ENCODE measurements around the gene NCS1. TPM values are rescaled to one million over a fixed set of nuclear protein-coding genes. Genes with fewer than 3 reads are reported as not detected.

The NCS1 gene
- total RNA-seq, 4 donors from 2014 or later, result 11.6 to 32.5 (median 24.3) TPM

DNA sequence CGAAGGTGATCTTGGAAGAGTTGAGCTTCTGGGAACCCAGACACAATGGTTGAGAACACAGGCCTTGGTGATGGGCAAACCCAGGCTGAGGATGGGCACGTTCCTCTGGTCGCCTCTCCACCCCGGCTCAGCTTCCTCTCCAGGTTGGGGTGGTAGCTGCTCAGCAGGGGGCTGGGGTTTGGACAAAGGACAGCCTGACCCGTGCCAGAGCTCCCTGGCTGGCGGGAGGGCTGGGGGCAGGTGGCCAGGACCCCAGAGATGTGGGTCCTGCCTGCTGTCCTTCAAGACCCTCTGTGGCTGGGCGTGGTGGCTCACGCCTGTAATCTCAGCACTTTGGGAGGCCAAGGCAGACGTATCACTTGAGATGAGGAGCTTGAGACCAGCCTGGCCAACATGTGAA, 25.2 kb downstream of the NCS1 start:
- H3K9me3 ChIP-seq, result no peaks in the 10 kb centered on the region
- no peaks in the 10 kb centered on the region for H3K27me3 ChIP-seq
- H3K27ac ChIP-seq, result no peak overlapping the region
- peaks cover 58% of the 10 kb centered on the region for H3K4me1 ChIP-seq
- H3K4me3 ChIP-seq, result no peak overlapping the region
- WGBS, result 94% methylated on average over 7 of the region's 9 CpGs
- H3K36me3 ChIP-seq, result no peaks in the 10 kb centered on the region
- no peak for DNase-seq (ENCODE audit: low spot score in 2 of 2)
- TF ChIP-seq, protein P1, sequence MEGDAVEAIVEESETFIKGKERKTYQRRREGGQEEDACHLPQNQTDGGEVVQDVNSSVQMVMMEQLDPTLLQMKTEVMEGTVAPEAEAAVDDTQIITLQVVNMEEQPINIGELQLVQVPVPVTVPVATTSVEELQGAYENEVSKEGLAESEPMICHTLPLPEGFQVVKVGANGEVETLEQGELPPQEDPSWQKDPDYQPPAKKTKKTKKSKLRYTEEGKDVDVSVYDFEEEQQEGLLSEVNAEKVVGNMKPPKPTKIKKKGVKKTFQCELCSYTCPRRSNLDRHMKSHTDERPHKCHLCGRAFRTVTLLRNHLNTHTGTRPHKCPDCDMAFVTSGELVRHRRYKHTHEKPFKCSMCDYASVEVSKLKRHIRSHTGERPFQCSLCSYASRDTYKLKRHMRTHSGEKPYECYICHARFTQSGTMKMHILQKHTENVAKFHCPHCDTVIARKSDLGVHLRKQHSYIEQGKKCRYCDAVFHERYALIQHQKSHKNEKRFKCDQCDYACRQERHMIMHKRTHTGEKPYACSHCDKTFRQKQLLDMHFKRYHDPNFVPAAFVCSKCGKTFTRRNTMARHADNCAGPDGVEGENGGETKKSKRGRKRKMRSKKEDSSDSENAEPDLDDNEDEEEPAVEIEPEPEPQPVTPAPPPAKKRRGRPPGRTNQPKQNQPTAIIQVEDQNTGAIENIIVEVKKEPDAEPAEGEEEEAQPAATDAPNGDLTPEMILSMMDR (IDR thresholded peaks at IDR 0.05), result no peak
- TF ChIP-seq POLR2AphosphoS5 (IDR thresholded peaks at IDR 0.05), result no peak
- TF ChIP-seq EP300 (IDR thresholded peaks at IDR 0.05), result no peak
- no peak for TF ChIP-seq POLR2A (IDR thresholded peaks at IDR 0.05)

DNA sequence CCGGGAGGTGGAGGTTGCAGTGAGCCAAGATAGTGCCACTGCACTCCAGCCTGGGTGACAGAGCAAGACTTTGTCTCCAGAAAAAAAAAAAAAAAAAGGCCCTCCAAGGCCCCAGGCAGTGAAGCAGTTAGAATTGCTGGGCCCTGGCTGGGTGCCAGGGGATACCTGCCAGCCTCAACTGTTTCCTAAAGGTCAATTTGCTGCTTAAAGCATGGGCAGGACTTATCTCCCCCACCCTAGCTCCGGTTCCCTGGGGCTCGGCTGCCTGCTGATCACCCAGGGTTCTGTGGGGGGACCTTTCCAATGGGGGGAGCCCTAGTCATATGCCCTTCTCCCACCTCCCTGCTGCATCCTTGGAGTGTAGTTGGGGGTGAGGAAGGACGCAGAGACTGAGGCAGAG, 25.7 kb downstream of the NCS1 start:
- H3K9me3 ChIP-seq, result no peaks in the 10 kb centered on the region
- no peak for DNase-seq (ENCODE audit: low spot score in 2 of 2)
- 69% methylated on average over 3 of the region's 4 CpGs for WGBS
- TF ChIP-seq EP300 (IDR thresholded peaks at IDR 0.05), result no peak
- no peak for TF ChIP-seq POLR2A (IDR thresholded peaks at IDR 0.05)
- no peak for TF ChIP-seq POLR2AphosphoS5 (IDR thresholded peaks at IDR 0.05)
- TF ChIP-seq, protein P1 (IDR thresholded peaks at IDR 0.05), result no peak
- H3K27ac ChIP-seq, result no peak overlapping the region
- H3K4me1 ChIP-seq, result peaks cover 58% of the 10 kb centered on the region
- H3K36me3 ChIP-seq, result no peaks in the 10 kb centered on the region
- H3K4me3 ChIP-seq, result no peak overlapping the region
- H3K27me3 ChIP-seq, result no peaks in the 10 kb centered on the region

DNA sequence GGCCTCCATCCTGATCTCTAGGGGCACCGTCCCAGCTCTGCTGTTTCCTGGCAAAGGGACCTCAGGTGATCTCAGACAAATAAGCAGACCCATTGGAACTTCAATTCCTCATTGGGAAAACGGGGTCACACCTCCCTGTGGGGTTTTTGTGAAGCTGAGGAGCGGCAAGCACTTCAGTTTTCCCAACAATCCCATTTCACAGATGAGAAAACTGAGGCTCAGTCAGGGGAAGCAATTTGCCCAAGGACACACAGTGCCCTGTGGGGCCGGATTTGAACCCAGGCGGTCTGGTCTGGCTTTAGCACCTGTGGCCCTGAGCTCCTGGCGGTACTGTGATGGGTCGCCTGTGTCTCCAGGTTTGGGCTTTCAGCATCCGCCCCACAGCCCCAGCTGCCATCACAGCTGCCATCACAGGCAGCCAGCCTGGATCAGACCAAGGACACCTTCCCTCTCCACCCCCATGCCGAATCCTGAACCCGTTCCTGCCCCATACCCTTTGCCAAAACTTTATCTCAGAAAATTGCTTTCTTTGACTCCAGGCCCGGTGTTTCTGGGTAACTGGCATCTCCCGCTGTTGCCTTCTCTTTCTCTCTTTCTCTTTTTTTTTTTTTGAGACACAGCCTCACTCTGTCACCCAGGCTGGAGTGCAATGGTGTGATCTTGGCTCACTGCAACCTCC, 26.4 kb downstream of the NCS1 start:
- WGBS, result 60% methylated on average over 12 of the region's 12 CpGs
- H3K9me3 ChIP-seq, result no peaks in the 10 kb centered on the region
- H3K4me1 ChIP-seq, result peaks cover 52% of the 10 kb centered on the region
- H3K27me3 ChIP-seq, result no peaks in the 10 kb centered on the region
- no peak overlapping the region for H3K27ac ChIP-seq
- no peak for TF ChIP-seq EP300 (IDR thresholded peaks at IDR 0.05)
- TF ChIP-seq, protein P1 (IDR thresholded peaks at IDR 0.05), result no peak
- TF ChIP-seq POLR2A (IDR thresholded peaks at IDR 0.05), result no peak
- TF ChIP-seq POLR2AphosphoS5 (IDR thresholded peaks at IDR 0.05), result no peak
- H3K36me3 ChIP-seq, result no peaks in the 10 kb centered on the region
- H3K4me3 ChIP-seq, result no peak overlapping the region
- DNase-seq (ENCODE audit: low spot score in 2 of 2), result no peak

DNA sequence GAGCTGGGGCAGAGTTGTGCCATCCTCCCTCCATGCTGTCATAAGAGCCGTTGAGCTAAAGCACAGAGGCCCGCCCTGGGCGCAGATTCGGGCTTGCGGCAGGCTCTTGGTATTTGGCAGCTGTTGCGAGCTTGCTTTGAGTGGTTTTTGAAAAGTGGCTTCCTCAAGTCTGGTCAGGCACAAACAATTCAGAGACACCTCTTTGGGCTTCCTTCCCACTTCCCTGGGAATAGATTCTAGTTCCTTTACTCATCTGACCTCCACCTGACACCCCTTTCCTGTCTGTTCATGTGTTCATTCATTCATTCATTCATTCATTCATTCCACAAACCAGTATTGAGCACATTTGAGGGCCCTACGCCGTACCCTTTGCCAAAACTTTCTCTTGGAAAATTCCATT, 27.4 kb downstream of the NCS1 start:
- Histone ChIP-seq H3K4me3 (no peak overlapping the region), H3K36me3 (no peaks in the 10 kb centered on the region), H3K9me3 (no peaks in the 10 kb centered on the region), H3K4me1 (peaks cover 42% of the 10 kb centered on the region), H3K27ac (peak overlapping the region; percentile 37), H3K27me3 (no peaks in the 10 kb centered on the region)
- DNase-seq (ENCODE audit: low spot score in 2 of 2), result no peak
- 48% methylated on average over 8 of the region's 8 CpGs for WGBS
- no peak for TF ChIP-seq POLR2AphosphoS5 (IDR thresholded peaks at IDR 0.05)
- no peak for TF ChIP-seq EP300 (IDR thresholded peaks at IDR 0.05)
- no peak for TF ChIP-seq POLR2A (IDR thresholded peaks at IDR 0.05)
- TF ChIP-seq, protein P1 (IDR thresholded peaks at IDR 0.05), result no peak

DNA sequence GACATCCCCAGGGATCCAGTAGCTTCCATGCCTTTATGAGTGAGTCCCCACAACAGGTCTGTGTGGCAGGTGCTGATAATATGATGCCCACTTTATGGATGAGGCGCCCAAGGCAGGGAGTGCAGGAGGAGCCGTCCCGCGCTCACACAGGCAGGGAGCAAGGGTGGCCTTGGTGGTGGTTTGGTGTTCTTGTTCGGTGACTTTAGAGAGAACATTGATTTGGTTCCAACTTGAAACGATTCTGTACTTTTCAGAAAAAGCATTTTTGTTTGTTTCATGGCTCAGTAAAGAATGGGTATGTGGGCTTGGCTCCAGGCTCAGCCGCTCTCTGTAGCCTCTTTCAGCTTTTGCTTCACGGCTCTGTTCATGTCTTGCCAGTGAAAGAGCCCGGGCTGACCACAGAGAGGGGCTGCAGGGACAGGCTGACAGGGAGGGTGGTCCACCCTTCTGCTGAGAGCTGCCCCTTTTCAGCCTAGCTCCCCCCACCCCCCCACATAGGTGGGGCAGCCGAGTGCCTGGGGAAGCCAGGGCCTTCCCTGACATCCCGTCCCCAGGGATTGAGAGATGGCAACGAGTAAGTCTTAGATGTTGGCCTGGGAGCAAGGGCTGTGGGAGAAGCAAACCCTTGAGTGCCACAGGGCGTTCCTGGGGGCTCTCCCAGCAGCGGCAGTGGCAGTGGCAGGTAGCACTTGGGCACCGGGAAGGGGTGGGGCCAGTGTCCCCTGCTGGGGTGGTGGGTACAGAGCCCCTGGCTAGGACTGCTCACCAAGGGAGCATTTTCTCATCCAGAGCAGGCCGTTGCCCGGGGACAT, 28.0 kb downstream of the NCS1 start:
- no peak for TF ChIP-seq EP300 (IDR thresholded peaks at IDR 0.05)
- WGBS, result 48% methylated on average over 13 of the region's 17 CpGs
- H3K27ac ChIP-seq, result peak overlapping the region; percentile 37
- peak in 1 of 2 donors; percentile 57 for DNase-seq (ENCODE audit: low spot score in 2 of 2)
- no peaks in the 10 kb centered on the region for H3K36me3 ChIP-seq
- H3K9me3 ChIP-seq, result no peaks in the 10 kb centered on the region
- H3K4me3 ChIP-seq, result no peak overlapping the region
- no peaks in the 10 kb centered on the region for H3K27me3 ChIP-seq
- H3K4me1 ChIP-seq, result peaks cover 36% of the 10 kb centered on the region
